ENCODE results near the gene MON1B. TPM values are rescaled to one million over a fixed set of nuclear protein-coding genes. Genes with fewer than 3 reads are reported as not detected.
A peak's percentile ranks its signal among the peaks of the same experiment; 100 is the strongest.
"Not testable (repeated sequence)": the region's sequence is repeated elsewhere in the genome, so short reads cannot be mapped to it uniquely, and the experiment has no call there.

The MON1B gene
- polyA plus RNA-seq (2014; cell fraction: cytosol; rRNA removed): 10.5 and 17.7 TPM in 2 replicates
- 21.5 and 28.3 TPM in 2 replicates for polyA plus RNA-seq (2014; cell fraction: nucleus; rRNA removed)

- peak; percentile 99 for DNase-seq (ENCODE audit: low spot score)
Measured at GRCh38 chr16:77190478-77191258, at the start of gene MON1B. TSS of gene MON1B (plus strand) at chr16:77191190. CDS start at chr16:77191486, 296 bp downstream.

- no peak for DNase-seq (ENCODE audit: low spot score)
Measured at GRCh38 chr16:77143364-77143763, 47.6 kb upstream of the MON1B start.

GRCh38 chr16:77148121-77148520 lies 42.9 kb upstream of the MON1B start:
- no peak for DNase-seq (ENCODE audit: low spot score)

DNA sequence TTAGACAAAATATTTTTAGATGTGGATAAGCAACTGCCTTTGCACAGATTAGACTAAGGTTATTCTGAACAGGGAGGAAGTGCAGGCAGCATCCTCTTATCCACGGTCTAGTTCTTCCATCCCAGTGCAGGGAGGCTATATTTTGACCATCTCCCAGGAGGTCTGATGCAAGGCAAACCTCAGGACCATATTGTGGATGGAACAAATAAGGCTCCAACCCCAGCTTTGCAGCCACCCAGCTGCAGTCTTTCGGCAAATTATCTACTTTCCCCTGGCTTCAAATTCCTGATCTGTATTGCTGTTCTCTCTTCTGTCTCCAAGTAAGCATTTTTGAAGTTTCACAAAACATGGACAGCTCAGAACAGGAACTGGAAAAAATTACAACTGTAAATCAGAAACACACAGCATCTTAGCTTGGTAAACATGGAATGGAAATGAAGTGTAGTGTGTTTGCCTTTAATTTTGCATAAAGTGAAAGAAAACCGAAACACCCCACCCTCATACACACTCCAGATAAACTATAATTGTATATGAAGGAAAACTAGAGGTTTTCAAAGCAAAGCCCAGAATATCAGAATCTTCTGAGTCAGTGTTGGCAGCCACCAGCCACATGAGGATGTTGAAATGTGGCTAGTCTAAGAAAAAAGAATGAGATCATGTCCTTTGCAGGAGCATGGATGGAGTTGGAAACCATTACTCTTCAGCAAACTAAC lies 33.5 kb upstream of the MON1B start:
- no peak for DNase-seq (ENCODE audit: low spot score)

DNA sequence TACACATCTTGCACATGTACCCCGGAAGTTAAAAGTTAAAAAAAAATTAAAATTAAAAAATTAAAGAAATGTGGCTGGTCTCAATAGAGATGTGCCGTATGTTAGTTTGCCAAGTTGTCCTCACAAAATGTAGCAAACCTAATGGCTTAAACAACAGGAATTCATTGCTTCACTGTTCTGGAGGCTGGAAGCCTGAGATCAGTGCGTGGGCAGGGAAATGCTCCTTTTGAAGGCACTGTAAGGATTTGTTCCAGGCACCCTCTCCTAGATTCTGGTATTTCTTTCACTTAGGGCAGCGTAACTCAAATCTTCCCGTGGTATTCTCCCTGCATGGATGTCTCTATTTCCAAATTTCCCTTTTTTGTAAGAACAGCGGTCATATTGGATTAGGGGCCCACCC lies 32.7 kb upstream of the MON1B start:
- DNase-seq (ENCODE audit: low spot score): no peak

- DNase-seq (ENCODE audit: low spot score): no peak
Measured at GRCh38 chr16:77165006-77165405, 26.0 kb upstream of the MON1B start.

GRCh38 chr16:77165536-77166236 lies 25.3 kb upstream of the MON1B start:
- not testable (repeated sequence) for DNase-seq (ENCODE audit: low spot score)

DNA sequence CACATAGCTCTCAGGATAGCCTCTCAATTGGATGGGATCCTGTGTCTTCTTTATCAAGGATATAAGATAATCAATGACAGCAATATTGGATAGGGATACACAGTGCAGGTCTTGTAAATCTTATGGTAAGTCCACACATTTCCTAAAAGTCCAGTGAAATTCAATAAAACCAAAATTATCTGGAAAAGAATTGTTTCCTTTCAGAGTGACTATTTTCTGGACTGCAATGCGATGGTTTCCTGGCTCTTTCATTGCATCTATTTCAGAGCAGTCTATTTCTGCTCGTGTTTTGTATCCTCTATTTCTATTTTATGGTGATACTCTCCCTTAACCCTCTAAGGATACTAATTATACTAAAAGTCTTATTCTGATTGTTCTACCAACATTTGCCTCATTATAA lies 24.3 kb upstream of the MON1B start:
- DNase-seq (ENCODE audit: low spot score): no peak

DNA sequence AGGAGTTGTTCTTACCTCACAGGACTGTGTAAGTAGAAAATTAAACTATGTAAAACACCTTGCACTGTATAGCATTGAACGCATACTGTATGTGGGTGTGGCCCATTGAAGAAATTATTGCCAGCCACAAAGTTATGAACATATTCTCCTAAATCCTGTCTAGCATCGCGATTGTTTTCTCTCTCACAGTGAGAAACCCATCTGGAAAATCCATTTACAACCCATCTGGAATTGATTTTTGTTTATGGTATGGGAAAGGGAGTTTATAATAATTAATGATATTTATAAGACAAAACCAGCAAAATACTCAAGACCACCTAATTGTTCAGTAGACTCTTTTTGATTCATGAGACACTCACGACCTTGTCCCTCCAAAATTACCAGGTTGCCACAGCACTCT lies 22.1 kb upstream of the MON1B start:
- no peak for DNase-seq (ENCODE audit: low spot score)

- peak; percentile 79 for DNase-seq (ENCODE audit: low spot score)
Measured at GRCh38 chr16:77169650-77170236, 21.2 kb upstream of the MON1B start.

GRCh38 chr16:77170805-77171204 lies 20.2 kb upstream of the MON1B start:
- DNase-seq (ENCODE audit: low spot score): no peak

DNA sequence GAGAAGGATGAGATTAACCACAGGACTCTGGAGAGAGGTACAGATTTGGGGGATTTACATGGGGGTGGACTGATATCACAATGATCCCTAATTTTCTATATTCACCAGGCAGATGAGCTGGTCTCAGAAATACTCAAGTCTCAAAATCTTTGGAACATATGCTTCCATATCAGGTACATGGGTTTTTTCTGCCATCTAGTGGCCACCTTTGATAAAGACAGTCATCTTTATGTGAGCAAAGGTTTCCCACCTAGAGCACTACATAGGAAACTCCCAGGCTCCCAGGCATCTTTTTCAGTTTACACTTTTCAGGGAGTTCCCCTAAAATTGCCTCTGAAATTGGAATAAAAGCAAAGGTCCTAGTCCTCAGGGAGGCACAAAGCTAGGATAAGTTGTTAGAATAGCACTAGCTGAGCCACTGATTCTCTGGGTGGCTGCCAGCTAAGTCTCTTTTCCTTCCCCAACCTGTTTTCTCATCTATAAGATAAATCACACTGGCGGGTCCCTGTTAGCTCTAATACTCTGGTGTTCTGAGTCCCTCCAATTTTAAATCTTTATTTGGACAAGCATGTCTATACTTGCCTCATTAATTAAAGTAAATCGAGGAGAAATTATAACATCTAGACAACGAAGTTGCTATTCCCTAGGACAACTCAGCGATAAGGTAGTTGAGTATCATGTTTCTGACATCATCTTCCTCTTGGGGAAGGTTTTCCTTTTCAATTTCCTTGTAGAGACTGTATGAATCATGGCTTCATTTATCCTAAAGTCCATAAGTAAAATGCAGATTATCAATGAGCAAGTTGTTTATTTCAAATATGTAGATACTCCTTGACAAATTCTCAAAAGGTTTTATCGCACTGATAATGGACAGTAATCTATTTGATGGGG lies 19.0 kb upstream of the MON1B start:
- DNase-seq (ENCODE audit: low spot score): peak; percentile 81

GRCh38 chr16:77172951-77173350 lies 18.0 kb upstream of the MON1B start:
- DNase-seq (ENCODE audit: low spot score): no peak

DNA sequence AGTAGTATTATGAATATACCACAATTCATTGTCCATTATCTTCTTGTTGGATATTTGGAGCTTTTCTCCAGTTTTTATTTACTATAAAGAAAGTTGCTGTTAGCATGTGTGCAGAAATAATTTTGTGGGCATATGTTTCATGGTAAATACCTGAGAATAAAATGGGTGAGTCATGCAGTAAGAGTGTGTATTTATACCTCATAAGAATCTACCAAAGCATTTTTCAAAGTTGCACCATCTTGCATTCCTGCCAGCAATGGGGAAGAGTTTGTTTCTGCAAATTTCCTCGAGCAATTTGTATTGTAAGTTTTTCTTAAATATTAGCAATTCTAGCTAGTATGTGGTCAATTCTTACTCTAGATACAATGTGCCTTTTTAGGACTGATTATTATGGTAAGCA lies 7.9 kb upstream of the MON1B start:
- DNase-seq (ENCODE audit: low spot score): no peak

DNA sequence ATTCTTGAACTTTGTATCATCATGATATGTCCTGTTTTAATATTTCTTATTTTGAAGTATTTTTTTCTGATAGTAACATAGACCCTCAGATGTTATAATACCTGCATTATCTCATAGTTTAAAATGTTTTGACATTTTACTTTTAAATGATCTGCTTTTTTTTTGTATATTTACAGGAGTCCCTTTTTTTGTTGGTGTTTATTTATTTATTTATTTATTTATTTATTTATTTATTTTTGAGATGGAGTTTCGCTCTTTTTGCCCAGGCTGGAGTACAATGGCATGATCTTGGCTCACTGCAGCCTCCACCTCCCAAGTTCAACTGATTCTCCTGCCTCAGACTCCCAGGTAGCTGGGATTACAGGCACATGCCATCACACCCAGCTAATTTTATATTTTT lies 4.7 kb upstream of the MON1B start:
- not testable (repeated sequence) for DNase-seq (ENCODE audit: low spot score)

GRCh38 chr16:77190190-77190477 lies 856 bp upstream of the MON1B start:
- no peak for DNase-seq (ENCODE audit: low spot score)

- no peak for DNase-seq (ENCODE audit: low spot score)
Measured at GRCh38 chr16:77191259-77191969, 424 bp downstream of the MON1B start.

DNA sequence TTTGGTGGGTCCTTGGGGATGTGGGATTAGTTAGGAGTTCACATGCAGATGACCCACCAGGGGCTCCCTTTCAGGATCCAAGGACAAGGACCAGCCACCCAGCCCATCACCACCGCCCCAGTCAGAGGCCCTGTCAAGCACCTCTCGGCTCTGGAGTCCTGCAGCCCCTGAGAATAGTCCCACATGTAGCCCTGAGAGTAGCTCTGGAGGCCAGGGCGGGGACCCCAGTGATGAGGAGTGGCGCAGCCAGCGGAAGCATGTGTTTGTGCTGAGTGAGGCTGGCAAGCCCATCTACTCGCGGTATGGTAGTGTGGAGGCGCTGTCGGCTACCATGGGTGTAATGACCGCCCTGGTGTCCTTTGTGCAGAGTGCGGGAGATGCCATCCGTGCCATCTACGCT lies 2.4 kb downstream of the MON1B start:
- no peak for DNase-seq (ENCODE audit: low spot score)

DNA sequence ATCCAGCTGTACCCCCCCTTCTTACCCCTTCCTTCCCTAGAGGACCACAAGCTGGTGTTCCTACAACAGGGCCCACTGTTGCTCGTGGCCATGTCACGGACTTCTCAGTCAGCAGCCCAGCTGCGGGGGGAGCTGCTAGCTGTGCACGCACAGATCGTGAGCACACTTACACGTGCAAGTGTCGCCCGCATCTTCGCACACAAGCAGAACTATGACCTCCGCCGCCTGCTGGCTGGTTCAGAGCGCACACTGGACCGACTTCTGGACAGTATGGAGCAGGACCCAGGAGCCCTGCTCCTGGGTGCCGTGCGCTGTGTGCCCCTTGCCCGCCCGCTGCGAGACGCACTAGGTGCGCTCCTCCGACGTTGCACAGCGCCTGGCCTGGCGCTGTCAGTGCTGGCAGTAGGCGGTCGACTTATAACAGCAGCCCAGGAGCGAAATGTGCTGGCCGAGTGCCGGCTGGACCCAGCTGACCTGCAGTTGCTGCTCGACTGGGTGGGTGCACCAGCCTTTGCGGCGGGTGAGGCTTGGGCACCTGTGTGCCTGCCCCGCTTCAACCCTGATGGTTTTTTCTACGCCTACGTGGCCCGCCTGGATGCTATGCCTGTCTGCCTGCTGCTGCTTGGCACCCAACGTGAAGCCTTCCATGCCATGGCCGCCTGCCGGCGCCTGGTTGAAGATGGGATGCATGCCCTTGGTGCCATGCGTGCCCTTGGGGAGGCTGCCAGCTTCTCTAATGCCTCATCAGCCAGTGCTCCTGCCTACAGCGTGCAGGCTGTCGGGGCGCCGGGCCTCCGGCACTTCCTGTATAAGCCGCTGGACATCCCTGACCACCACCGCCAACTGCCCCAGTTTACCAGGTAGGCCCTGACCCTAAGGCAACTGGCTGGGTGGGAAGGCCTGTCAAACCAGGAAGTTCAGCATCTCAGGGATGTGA lies 3.6 kb downstream of the MON1B start:
- DNase-seq (ENCODE audit: low spot score): no peak

All from SK-N-DZ (cell line).